Ascending aorta (tissue), 2 donors: ENCODE results near the gene ANKRD65. TPM values are rescaled to one million over a fixed set of nuclear protein-coding genes. Genes with fewer than 3 reads are reported as not detected.
A peak's percentile ranks its signal among the peaks of the same experiment; 100 is the strongest.

ENCODE experiments used
- DNase-seq, 2 donors: peaks; one replicate each; pipeline ENCODE4 v3.0.0-alpha.2; 2019; ENCODE audit warnings: low spot score in 2 of 2
- H3K27ac ChIP-seq, 2 donors: fragments of 200-600 bp; sonication (generic); one replicate each; pipeline ENCODE4 v1.5.1; 2016 to 2017; ENCODE audit warnings: mild to moderate bottlenecking in 1 of 2
- H3K27me3 ChIP-seq: fragments of 200-600 bp; sonication (generic); one replicate; pipeline ENCODE4 v1.5.1; 2017
- H3K36me3 ChIP-seq, 2 donors: fragments of 200-600 bp; sonication (generic); one replicate each; pipeline ENCODE4 v1.5.1; 2016
- H3K4me1 ChIP-seq, 2 donors: fragments of 200-600 bp; sonication (generic); one replicate each; pipeline ENCODE4 v1.5.1; 2016 to 2017; ENCODE audit warnings: mild to moderate bottlenecking in 1 of 2
- H3K4me3 ChIP-seq, 2 donors: fragments of 200-600 bp; sonication (generic); one replicate each; pipeline ENCODE4 v1.5.1; 2016 to 2017; ENCODE audit warnings: mild to moderate bottlenecking in 1 of 2
- H3K9me3 ChIP-seq, 2 donors: fragments of 200-600 bp; sonication (generic); one replicate each; pipeline ENCODE4 v1.5.1; 2016
- intact Hi-C: fragments of 100-400 bp; cut with DNase I; formaldehyde crosslinking; loops from one replicate; pipeline ENCODE4 v1.15.1; 2023
- total RNA-seq: library from RNA; depleted of rRNA; stranded (reverse); fragments of >200 nt; gene quantifications from one replicate; pipeline ENCODE4 v1.1.0, GENCODE V29; 2016
- TF ChIP-seq, protein P1 (sequence below), 3 experiments: fragments of 200-600 bp in 2 of 3; fragments of 450-650 bp in 1 of 3; sonication (generic) in 2 of 3; IDR thresholded peaks; one replicate each; pipeline ENCODE4 v1.5.1; 2016 to 2019; ENCODE audit warnings: antibody characterized with exemption in 3 of 3, mild to moderate bottlenecking in 1 of 3, moderate library complexity in 1 of 3

Gene ANKRD65
- total RNA-seq, 1 donor from 2014 or later, result 12.5 TPM

DNA sequence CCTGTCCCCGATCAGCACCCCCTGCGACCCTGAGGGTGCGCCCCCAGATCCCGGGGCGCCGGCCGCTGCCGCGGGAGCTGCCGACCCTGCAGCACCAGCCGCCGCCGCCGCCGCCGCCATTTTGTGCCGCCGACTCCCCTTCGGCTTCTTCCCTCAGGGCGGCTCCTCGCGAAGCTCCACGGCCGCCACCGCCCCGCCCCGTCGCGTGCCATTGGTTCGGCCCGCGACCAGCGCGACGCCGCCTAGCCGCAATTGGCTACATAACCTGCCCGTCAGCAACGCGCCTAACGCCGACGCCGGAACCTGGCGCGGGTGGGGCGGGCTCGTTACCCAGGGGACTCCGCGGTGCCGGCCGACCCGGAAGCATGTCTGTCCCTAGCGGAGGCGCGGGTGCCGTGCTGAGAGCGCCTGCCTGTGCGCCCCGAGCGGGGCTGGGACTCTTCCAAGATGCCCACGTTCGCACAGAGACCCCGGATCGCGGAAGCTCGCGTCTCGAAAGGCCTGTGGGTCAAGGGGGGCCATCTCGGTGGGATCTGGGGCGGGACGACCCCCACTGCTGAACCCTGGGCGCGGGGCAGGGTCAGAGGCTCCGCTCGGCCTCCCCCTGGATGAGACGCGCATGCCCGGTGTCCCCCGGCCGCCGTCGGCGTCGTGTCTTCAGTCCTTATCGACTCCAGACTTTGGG, 21.7 kb downstream of the ANKRD65 start, which contains the start of gene CCNL2:
CCNL2 (minus strand) TSS at position 149 of the 685 bp plus-strand sequence; CDS start at position 120, 29 bp downstream.
- Histone ChIP-seq H3K4me1 (peaks cover 10 to 24% of the 10 kb centered on the region in 2 donors), H3K27ac (peak within 1 kb of the TSS; percentile 75 to 80), H3K9me3 (no peaks in the 10 kb centered on the region), H3K36me3 (peaks cover 40 to 67% of the 10 kb centered on the region in 2 donors), H3K4me3 (peak within 1 kb of the TSS; percentile 81 to 92), H3K27me3 (no peaks in the 10 kb centered on the region)
- peak; percentile 89 to 99 for DNase-seq
- TF ChIP-seq, protein P1, sequence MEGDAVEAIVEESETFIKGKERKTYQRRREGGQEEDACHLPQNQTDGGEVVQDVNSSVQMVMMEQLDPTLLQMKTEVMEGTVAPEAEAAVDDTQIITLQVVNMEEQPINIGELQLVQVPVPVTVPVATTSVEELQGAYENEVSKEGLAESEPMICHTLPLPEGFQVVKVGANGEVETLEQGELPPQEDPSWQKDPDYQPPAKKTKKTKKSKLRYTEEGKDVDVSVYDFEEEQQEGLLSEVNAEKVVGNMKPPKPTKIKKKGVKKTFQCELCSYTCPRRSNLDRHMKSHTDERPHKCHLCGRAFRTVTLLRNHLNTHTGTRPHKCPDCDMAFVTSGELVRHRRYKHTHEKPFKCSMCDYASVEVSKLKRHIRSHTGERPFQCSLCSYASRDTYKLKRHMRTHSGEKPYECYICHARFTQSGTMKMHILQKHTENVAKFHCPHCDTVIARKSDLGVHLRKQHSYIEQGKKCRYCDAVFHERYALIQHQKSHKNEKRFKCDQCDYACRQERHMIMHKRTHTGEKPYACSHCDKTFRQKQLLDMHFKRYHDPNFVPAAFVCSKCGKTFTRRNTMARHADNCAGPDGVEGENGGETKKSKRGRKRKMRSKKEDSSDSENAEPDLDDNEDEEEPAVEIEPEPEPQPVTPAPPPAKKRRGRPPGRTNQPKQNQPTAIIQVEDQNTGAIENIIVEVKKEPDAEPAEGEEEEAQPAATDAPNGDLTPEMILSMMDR (IDR thresholded peaks at IDR 0.05), result peak; percentile 64 to 77 (median 70)
- intact Hi-C loops, result loop anchor here (1.0 kb wide), 3 partner anchors 8 to 75 kb away; partner anchors contain the start of genes AURKAIP1, CPTP, INTS11 and MRPL20

DNA sequence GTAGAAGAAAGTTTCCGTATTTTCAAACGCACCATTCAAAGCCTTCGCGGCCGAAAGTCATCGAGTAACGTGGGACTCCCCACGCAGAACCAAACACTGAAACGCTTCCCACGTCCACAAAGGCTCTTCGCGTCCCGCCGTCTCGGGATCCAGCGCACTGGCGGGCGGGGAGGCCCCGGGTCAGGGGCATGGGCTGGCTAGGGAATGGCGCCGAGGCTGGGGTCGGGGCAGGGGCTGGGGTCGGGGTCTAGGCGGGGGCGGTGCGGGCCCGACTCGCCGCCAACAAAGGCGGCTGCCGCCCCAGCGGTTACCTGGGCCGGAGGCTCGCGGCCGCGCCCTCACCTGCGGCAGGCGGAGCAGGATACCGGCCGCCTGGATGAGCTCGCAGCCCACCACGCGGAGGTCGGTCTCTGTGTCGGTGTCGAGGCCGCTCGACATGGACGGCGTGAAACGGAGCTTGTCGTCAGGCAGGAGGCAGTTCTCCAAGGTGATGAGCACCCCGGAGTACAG, 22.3 kb downstream of the ANKRD65 start:
- intact Hi-C loops, result loop anchor here (1.0 kb wide), 3 partner anchors 9 to 74 kb away; partner anchors contain the start of genes AURKAIP1, CPTP, INTS11 and MRPL20
- H3K4me1 ChIP-seq, result peaks cover 10 to 24% of the 10 kb centered on the region in 2 donors
- no peak for DNase-seq
- H3K4me3 ChIP-seq, result peak overlapping the region; percentile 81 to 92
- TF ChIP-seq, protein P1 (IDR thresholded peaks at IDR 0.05), result no peak
- H3K27me3 ChIP-seq, result no peaks in the 10 kb centered on the region
- H3K27ac ChIP-seq, result peak overlapping the region; percentile 75 to 80
- H3K9me3 ChIP-seq, result no peaks in the 10 kb centered on the region
- H3K36me3 ChIP-seq, result peaks cover 44 to 68% of the 10 kb centered on the region in 2 donors

DNA sequence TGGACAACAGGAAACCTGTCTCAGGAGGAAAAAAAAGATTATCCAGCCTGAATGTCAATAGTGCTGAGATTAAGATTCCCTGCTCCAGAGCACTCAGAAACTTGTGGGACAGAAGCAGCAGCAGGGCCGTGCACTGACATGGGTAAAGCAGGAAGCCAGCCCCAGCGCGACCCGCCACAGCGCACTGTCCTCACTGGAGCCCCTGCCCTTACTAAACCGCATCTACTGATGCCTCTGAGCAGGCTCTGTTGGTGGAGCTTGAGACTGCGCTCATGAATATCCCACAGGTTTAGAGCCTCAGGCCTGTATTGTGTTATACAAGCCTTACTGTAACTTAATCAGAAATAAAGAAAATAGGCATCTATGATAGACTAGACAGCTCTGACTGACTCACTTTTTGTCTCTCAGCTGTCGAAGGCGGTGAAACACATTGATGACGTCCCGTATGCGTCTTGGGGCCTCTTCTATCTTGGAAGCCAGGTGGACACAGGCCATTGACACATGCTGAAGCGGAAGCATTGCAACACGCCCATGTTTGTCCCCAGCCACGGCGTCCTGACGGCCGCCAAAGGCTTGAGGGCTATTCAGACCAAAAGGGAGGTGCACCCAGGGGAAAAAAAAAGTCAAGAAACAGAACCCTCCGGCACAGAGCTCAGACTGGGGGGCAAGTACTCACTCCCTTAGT, 23.1 kb downstream of the ANKRD65 start:
- H3K36me3 ChIP-seq, result peaks cover 51 to 68% of the 10 kb centered on the region in 2 donors
- H3K27me3 ChIP-seq, result no peaks in the 10 kb centered on the region
- no peak for DNase-seq
- H3K27ac ChIP-seq, result peak overlapping the region in 1 of 2 donors; percentile 80
- H3K4me3 ChIP-seq, result peak overlapping the region; percentile 81 to 92
- H3K4me1 ChIP-seq, result peaks cover 10 to 24% of the 10 kb centered on the region in 2 donors
- TF ChIP-seq, protein P1 (IDR thresholded peaks at IDR 0.05), result no peak
- no peaks in the 10 kb centered on the region for H3K9me3 ChIP-seq
- intact Hi-C loops, result no loop called here

DNA sequence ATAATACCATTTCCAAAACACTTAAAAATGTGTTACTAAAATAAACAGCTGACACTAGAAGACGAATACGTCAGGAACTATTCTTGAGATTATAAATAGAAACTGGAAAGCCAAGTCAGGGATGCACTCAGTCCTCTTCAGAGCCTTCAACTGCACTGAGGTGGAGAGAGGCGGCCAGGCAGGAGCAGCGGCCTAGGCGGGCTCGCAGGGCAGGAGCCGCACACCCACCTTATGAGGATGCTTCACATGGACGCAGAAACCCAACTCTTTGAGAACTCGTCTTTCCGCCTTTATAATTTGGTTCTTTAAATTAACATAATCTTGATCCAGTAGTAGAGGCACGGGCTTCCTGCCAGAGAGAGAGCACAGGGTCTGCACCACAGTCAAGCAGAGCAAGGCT, 25.9 kb downstream of the ANKRD65 start:
- H3K27ac ChIP-seq, result no peak overlapping the region

DNA sequence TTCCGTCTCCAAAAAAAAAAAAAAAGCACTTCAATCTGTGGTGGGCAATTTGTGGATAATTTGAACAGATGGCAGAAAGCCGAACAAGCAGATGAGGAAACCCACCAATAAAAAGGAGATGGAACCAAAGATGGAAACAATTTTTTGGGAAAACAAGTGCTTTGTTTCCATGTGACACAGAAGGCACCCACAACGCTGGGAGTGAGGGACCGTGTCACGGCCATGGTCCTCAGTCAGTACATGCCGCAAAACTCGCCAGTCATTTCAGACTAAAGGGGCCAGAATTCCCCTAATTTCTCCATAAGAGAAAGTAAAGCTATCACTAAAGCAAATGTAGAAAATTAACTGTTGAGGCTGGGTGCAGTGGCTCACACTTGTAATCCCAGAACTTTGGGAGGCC, 27.0 kb downstream of the ANKRD65 start:
- peaks cover 6 to 13% of the 10 kb centered on the region in 2 donors for H3K4me1 ChIP-seq
- no peak overlapping the region for H3K4me3 ChIP-seq
- no peaks in the 10 kb centered on the region for H3K9me3 ChIP-seq
- no peak overlapping the region for H3K27ac ChIP-seq
- TF ChIP-seq, protein P1 (IDR thresholded peaks at IDR 0.05), result no peak
- H3K27me3 ChIP-seq, result no peaks in the 10 kb centered on the region
- H3K36me3 ChIP-seq, result peaks cover 69 to 82% of the 10 kb centered on the region in 2 donors
- intact Hi-C loops, result no loop called here
- no peak for DNase-seq

More for the DNA sequence above, 25.9 kb downstream of the ANKRD65 start:
- no peaks in the 10 kb centered on the region for H3K27me3 ChIP-seq
- no peaks in the 10 kb centered on the region for H3K9me3 ChIP-seq
- H3K4me3 ChIP-seq, result no peak overlapping the region
- peaks cover 9 to 16% of the 10 kb centered on the region in 2 donors for H3K4me1 ChIP-seq
- TF ChIP-seq, protein P1 (IDR thresholded peaks at IDR 0.05), result no peak
- DNase-seq, result no peak
- H3K36me3 ChIP-seq, result peaks cover 59 to 72% of the 10 kb centered on the region in 2 donors
- intact Hi-C loops, result no loop called here
